Adrenal gland (tissue), 5 donors: ENCODE results near the gene EXOSC1.
"Not testable (repeated sequence)": the region's sequence is repeated elsewhere in the genome, so short reads cannot be mapped to it uniquely, and the experiment has no call there.

Experiments
- CTCF ChIP-seq, 6 experiments: fragments of 450-650 bp in 4 of 6; fragments of 200-600 bp in 2 of 6; sonication (generic) in 1 of 6; IDR thresholded peaks; 1 replicate in 5 of 6; 2 replicates in 1 of 6; pipeline versions ENCODE4 v1.5.1 to v1.8.0; 2016 to 2021; ENCODE audit warnings: antibody characterized with exemption in 6 of 6, mild to moderate bottlenecking in 2 of 6, moderate library complexity in 1 of 6
- POLR2A ChIP-seq, 2 donors: fragments of 450-650 bp; IDR thresholded peaks; one replicate each; pipeline ENCODE4 v1.6.1; 2017; ENCODE audit warnings: antibody characterized with exemption in 2 of 2, mild to moderate bottlenecking in 2 of 2, moderate library complexity in 1 of 2
- donor health status: DM: no; HTN: no; CAD: no.

- TF ChIP-seq CTCF, POLR2A (IDR thresholded peaks at IDR 0.05): not testable (repeated sequence)
Measured at GRCh38 chr10:97479410-97479809, 33.6 kb upstream of the EXOSC1 start.
